Measurements from ENCODE around the gene ULK2. TPM values are rescaled to one million over a fixed set of nuclear protein-coding genes. Genes with fewer than 3 reads are reported as not detected.
A peak's percentile ranks its signal among the peaks of the same experiment; 100 is the strongest.
"Not testable (repeated sequence)": the region's sequence is repeated elsewhere in the genome, so short reads cannot be mapped to it uniquely, and the experiment has no call there.

The ULK2 gene
- total and polyA plus RNA-seq, 11 donors: 4.6 to 25.6 (median 17.7) TPM

- peaks cover 0 to 16% (median 9%) of the 10 kb centered on the region in 9 donors for H3K36me3 ChIP-seq
- WGBS, 4 donors: 0 to 2% (median 1%) methylated on average over 3 to 27 of the region's 27 CpGs
- intact Hi-C loops (cut with DNase I): no loop called here
- ATAC-seq (peak; percentile 70 to 88 (median 82)), DNase-seq (peak; percentile 64 to 85 (median 69))
- no peaks in the 10 kb centered on the region for H3K9me3 ChIP-seq
- H3K27ac ChIP-seq: peak overlapping the region; percentile 36 to 90 (median 74)
- no peaks in the 10 kb centered on the region for H3K27me3 ChIP-seq
- peak overlapping the region; percentile 64 to 96 (median 82) for H3K4me3 ChIP-seq
- H3K4me1 ChIP-seq: peaks cover 0 to 22% (median 5%) of the 10 kb centered on the region in 12 donors
- TF ChIP-seq, protein P1, sequence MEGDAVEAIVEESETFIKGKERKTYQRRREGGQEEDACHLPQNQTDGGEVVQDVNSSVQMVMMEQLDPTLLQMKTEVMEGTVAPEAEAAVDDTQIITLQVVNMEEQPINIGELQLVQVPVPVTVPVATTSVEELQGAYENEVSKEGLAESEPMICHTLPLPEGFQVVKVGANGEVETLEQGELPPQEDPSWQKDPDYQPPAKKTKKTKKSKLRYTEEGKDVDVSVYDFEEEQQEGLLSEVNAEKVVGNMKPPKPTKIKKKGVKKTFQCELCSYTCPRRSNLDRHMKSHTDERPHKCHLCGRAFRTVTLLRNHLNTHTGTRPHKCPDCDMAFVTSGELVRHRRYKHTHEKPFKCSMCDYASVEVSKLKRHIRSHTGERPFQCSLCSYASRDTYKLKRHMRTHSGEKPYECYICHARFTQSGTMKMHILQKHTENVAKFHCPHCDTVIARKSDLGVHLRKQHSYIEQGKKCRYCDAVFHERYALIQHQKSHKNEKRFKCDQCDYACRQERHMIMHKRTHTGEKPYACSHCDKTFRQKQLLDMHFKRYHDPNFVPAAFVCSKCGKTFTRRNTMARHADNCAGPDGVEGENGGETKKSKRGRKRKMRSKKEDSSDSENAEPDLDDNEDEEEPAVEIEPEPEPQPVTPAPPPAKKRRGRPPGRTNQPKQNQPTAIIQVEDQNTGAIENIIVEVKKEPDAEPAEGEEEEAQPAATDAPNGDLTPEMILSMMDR (IDR thresholded peaks at IDR 0.05): peak in 7 of 12 donors; percentile 13 to 50 (median 29)
- no peak for TF ChIP-seq POLR2A (IDR thresholded peaks at IDR 0.05)
Observed at GRCh38 chr17:19867079-19867328, 732 bp downstream of the ULK2 start.

GRCh38 chr17:19865021-19865420 is 2.7 kb downstream of the ULK2 start:
- intact Hi-C loops (cut with DNase I): no loop called here
- 89 to 91% (median 89%) methylated on average over 3 of the region's 3 CpGs for WGBS, 4 donors
- no peak overlapping the region for H3K27ac ChIP-seq
- peaks cover 0 to 22% (median 5%) of the 10 kb centered on the region in 12 donors for H3K4me1 ChIP-seq
- H3K27me3 ChIP-seq: no peaks in the 10 kb centered on the region
- H3K4me3 ChIP-seq: no peak overlapping the region
- no peak for TF ChIP-seq POLR2A (IDR thresholded peaks at IDR 0.05)
- TF ChIP-seq, protein P1 (IDR thresholded peaks at IDR 0.05): no peak
- peaks cover 0 to 29% (median 20%) of the 10 kb centered on the region in 9 donors for H3K36me3 ChIP-seq
- no peak for ATAC-seq
- no peak for DNase-seq
- H3K9me3 ChIP-seq: no peaks in the 10 kb centered on the region

- intact Hi-C loops (cut with DNase I); H3K27me3 ChIP-seq; H3K4me1 ChIP-seq; DNase-seq; H3K9me3 ChIP-seq; H3K4me3 ChIP-seq; H3K27ac ChIP-seq; ATAC-seq: not testable (repeated sequence)
- H3K36me3 ChIP-seq: peaks cover 0 to 49% (median 31%) of the 10 kb centered on the region in 9 donors
- 90 to 99% (median 97%) methylated on average over 9 of the region's 9 CpGs for WGBS, 4 donors
Observed at GRCh38 chr17:19860647-19861177, 7.0 kb downstream of the ULK2 start.

DNA sequence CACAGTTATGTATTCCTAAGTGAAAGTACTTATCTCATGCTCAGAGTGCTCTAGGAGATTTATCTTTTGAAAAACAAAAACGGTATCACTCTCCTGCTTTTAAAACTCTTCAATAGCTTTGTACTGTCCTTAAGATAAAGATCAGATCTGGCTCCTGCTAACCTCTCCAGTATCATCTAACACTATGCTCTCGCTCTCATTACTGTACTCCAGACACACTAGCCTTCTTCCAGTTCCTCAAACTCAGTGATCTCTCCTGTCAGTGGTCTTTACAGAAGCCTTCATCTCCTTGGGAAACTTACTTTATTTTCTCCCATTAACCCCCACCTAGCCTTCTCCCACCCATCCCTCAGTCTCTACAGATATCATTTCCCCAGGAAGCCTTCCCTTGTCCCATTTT is 10.1 kb downstream of the ULK2 start:
- no peaks in the 10 kb centered on the region for H3K27me3 ChIP-seq
- H3K36me3 ChIP-seq: peaks cover 0 to 47% (median 24%) of the 10 kb centered on the region in 9 donors
- H3K27ac ChIP-seq: no peak overlapping the region
- no peaks in the 10 kb centered on the region for H3K9me3 ChIP-seq
- H3K4me3 ChIP-seq: no peak overlapping the region
- H3K4me1 ChIP-seq: no peaks in the 10 kb centered on the region
- ATAC-seq (no peak), DNase-seq (no peak)
- TF ChIP-seq, protein P1 (IDR thresholded peaks at IDR 0.05): no peak
- no peak for TF ChIP-seq POLR2A (IDR thresholded peaks at IDR 0.05)
- 61 to 69% (median 65%) methylated on average over 2 of the region's 2 CpGs for WGBS, 4 donors
- intact Hi-C loops (cut with DNase I): no loop called here

- TF ChIP-seq, protein P1 (IDR thresholded peaks at IDR 0.05): no peak
- TF ChIP-seq POLR2A (IDR thresholded peaks at IDR 0.05): no peak
- Histone ChIP-seq H3K27me3 (no peaks in the 10 kb centered on the region), H3K9me3 (no peaks in the 10 kb centered on the region), H3K4me1 (no peaks in the 10 kb centered on the region), H3K27ac (no peak overlapping the region), H3K4me3 (no peak overlapping the region), H3K36me3 (peaks cover 0 to 70% (median 41%) of the 10 kb centered on the region in 9 donors)
- no peak for ATAC-seq
- intact Hi-C loops (cut with DNase I): no loop called here
- no peak for DNase-seq
Observed at GRCh38 chr17:19833914-19834313, 33.8 kb downstream of the ULK2 start.

All from heart left ventricle (tissue), 16 donors.